Fibroblast of pulmonary artery (primary cell): ENCODE measurements around the gene MAGI3.
"Not testable (repeated sequence)": the region's sequence is repeated elsewhere in the genome, so short reads cannot be mapped to it uniquely, and the experiment has no call there.

Experiments used
- DNase-seq: peaks from one replicate; pipeline ENCODE4 v3.0.0-alpha.2; 2010; ENCODE audit warnings: low read depth
- H3K4me3 ChIP-seq: replicated peaks from 2 replicates; pipeline ENCODE4 v1.5.1; 2011; ENCODE audit warnings: low read depth, mild to moderate bottlenecking, control low read depth, low read length, moderate library complexity
- CTCF ChIP-seq: IDR thresholded peaks from 2 replicates; pipeline ENCODE4 v1.5.1; 2011; ENCODE audit warnings: mild to moderate bottlenecking, control low read depth, low read length, inconsistent platforms; ENCODE audit errors: missing control alignments

Gene MAGI3

GRCh38 chr1:113593550-113594297 lies 203.4 kb downstream of the MAGI3 start:
- no peak for DNase-seq

GRCh38 chr1:113604466-113604865 lies 214.2 kb downstream of the MAGI3 start:
- not testable (repeated sequence) for H3K4me3 ChIP-seq, DNase-seq

More at GRCh38 chr1:113593550-113594297, 203.4 kb downstream of the MAGI3 start:
- peak overlapping the region; percentile 8 for H3K4me3 ChIP-seq
- TF ChIP-seq CTCF: no peak

GRCh38 chr1:113605146-113605545 lies 214.8 kb downstream of the MAGI3 start:
- no peak for DNase-seq
- H3K4me3 ChIP-seq: no peak overlapping the region
- TF ChIP-seq CTCF: no peak

- no peak for DNase-seq
- no peak overlapping the region for H3K4me3 ChIP-seq
- TF ChIP-seq CTCF: no peak
Measured at GRCh38 chr1:113608399-113608798, 218.1 kb downstream of the MAGI3 start.

- TF ChIP-seq CTCF: no peak
- DNase-seq: no peak
- H3K4me3 ChIP-seq: no peak overlapping the region
Measured at GRCh38 chr1:113610372-113610771, 220.1 kb downstream of the MAGI3 start.

- no peak for TF ChIP-seq CTCF
- H3K4me3 ChIP-seq: no peak overlapping the region
- peak; percentile 53 for DNase-seq
Measured at GRCh38 chr1:113615425-113615824, 225.1 kb downstream of the MAGI3 start.

GRCh38 chr1:113616156-113616555 lies 225.8 kb downstream of the MAGI3 start:
- DNase-seq: peak; percentile 7
- H3K4me3 ChIP-seq: no peak overlapping the region
- TF ChIP-seq CTCF: no peak
